GM12872 (cell line): ENCODE data around the gene IFNAR1.

Experiments used
- CTCF ChIP-seq: IDR thresholded peaks from 3 replicates; pipeline ENCODE4 v1.5.1; 2011; ENCODE audit warnings: low read depth, mild to moderate bottlenecking, low read length, moderate library complexity; ENCODE audit not compliant: insufficient read depth

The IFNAR1 gene

DNA sequence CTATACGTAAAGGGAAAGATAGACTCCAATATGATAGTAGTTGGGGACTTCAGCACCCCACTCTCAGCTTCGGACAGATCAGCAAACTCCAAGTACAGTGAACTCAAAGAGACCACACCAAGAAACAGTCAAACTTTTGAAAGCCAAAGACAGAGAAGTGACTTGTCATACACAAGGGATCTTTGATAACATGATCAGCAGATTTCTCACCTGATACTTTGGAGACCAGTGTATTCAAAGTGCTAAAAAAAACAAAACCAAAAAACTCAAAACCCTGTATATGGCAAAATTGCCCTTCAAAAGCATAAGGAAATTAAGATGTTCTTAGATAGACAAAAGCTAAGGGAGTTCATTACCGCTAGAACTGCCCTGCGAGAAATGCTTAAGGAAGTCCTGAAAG is 9.4 kb downstream of the IFNAR1 start:
- TF ChIP-seq CTCF, result no peak

GRCh38 chr21:33334824-33335223 is 10.1 kb downstream of the IFNAR1 start:
- no peak for TF ChIP-seq CTCF

DNA sequence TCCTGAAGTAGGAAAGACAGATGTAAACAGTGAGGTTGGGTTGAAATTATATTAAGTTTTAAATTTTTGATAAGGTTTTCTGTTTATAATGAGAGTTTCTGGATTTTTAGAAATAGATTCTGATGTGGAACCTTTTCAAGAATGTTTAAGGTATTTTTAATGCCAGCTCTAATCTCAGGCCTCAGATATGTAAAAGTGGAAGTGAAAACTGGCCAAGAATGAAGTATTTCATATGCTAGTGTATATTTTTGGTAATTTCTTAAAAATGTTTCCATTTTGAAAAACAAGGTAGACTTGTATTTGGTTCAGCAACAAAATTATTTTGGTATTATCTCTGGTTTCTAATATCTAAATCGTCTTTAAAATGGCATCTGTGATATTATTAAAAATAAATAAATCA is 14.4 kb downstream of the IFNAR1 start:
- no peak for TF ChIP-seq CTCF

DNA sequence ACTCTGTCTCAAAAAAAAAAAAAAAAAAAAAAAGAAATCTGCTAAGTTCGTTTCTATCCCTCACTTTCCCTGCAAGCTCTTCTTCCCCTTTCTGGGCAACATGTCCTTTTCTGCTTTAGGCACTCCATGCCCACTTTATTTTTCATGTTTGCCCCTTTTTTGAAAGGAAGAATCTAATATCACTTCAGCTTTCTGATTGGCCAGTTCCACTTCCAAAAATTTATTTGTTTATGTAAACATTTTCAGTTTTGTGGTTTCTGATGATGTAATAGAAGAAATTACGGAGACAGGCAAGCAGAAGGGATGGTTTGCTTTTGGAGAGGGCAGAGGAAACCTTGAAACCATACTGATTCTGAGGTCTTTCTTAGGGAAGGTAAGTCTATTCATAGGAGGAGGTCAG is 15.1 kb downstream of the IFNAR1 start:
- no peak for TF ChIP-seq CTCF

DNA sequence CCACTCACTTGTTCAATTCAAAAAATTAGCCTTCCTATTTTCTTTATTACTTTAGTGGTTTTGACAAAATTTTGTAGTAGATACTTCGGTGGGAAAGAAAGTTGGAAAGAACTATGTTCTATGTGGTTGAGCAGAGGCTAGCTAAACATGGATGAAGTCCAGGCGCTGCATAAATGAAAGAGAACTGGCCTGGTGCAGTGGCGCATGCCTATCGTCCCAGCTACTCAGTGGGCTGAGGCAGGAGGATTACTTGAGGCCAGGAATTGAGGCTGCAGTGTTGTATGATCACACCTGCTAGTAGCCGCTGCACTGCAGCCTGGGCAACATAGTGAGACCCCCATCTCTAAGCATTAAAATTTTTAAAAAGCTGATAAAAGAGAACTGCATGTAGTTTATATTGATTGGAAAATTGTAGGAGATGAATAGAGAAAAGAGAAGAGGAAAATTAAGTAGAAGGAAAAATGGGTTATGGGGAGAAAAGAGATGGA is 21.0 kb downstream of the IFNAR1 start:
- no peak for TF ChIP-seq CTCF

- TF ChIP-seq CTCF, result no peak
These were observed 23.9 kb downstream of the IFNAR1 start for GRCh38 chr21:33348706-33349105.

DNA sequence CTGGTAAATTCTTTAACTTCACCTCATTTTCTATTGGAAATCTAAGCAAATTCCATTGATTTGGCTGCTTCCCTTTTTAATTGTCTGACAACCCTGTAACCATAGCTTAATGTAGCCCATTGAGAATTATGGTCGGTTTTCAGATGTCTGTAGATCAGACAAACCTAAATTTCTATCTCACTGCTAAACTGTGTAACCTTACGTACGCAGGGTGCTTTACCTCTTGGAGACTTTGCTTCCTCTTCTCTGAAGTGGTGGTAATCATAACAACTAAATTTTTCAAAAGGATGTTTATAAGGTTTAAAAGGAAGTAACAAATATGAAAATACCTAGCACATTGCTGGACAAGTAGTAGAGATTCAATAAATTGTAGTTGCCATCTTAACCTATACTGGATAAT is 25.9 kb downstream of the IFNAR1 start:
- no peak for TF ChIP-seq CTCF

GRCh38 chr21:33355355-33355754 is 30.6 kb downstream of the IFNAR1 start:
- TF ChIP-seq CTCF, result no peak
